ENCODE data around the gene IFI27L1. TPM values are rescaled to one million over a fixed set of nuclear protein-coding genes. Genes with fewer than 3 reads are reported as not detected.

The IFI27L1 gene
- total RNA-seq, 1 donor from 2014 or later, result 8.9 TPM

- H3K27me3 ChIP-seq (ENCODE audit: low read depth), result peaks cover 22% of the 10 kb centered on the region
- DNase-seq, result peak; percentile 86
- peaks cover 10% of the 10 kb centered on the region for H3K9me3 ChIP-seq (replicated peaks)
- intact Hi-C loops (cut with micrococcal nuclease), result loop anchor here (10.0 kb wide), 1 partner anchor 102 kb away; no protein-coding TSS in a partner anchor
- H3K36me3 ChIP-seq, result no peaks in the 10 kb centered on the region
- TF ChIP-seq CTCF (IDR thresholded peaks at IDR 0.05; ENCODE audit: borderline replicate concordance), result peak; percentile 99
- H3K27ac ChIP-seq (replicated peaks), result no peak overlapping the region
- H3K4me3 ChIP-seq, result no peak overlapping the region
- H3K4me1 ChIP-seq, result peaks cover 3% of the 10 kb centered on the region
These were observed 55.6 kb downstream of the IFI27L1 start for GRCh38 chr14:94136575-94137331.

- TF ChIP-seq CTCF (IDR thresholded peaks at IDR 0.05; ENCODE audit: borderline replicate concordance), result no peak
- peaks cover 3% of the 10 kb centered on the region for H3K4me1 ChIP-seq
- no peak overlapping the region for H3K27ac ChIP-seq (replicated peaks)
- intact Hi-C loops (cut with micrococcal nuclease), result loop anchor here (10.0 kb wide), 1 partner anchor 103 kb away; no protein-coding TSS in a partner anchor
- no peak overlapping the region for H3K4me3 ChIP-seq
- no peaks in the 10 kb centered on the region for H3K36me3 ChIP-seq
- no peak for DNase-seq
- H3K9me3 ChIP-seq (replicated peaks), result peaks cover 10% of the 10 kb centered on the region
- H3K27me3 ChIP-seq (ENCODE audit: low read depth), result peaks cover 22% of the 10 kb centered on the region
These were observed 57.1 kb downstream of the IFI27L1 start for GRCh38 chr14:94138251-94138650.

- Histone ChIP-seq H3K4me3 (no peak overlapping the region), H3K27me3 (ENCODE audit: low read depth) (peaks cover 22% of the 10 kb centered on the region), H3K9me3 (replicated peaks) (peaks cover 10% of the 10 kb centered on the region), H3K4me1 (peaks cover 3% of the 10 kb centered on the region), H3K27ac (replicated peaks) (no peak overlapping the region), H3K36me3 (no peaks in the 10 kb centered on the region)
- TF ChIP-seq CTCF (IDR thresholded peaks at IDR 0.05; ENCODE audit: borderline replicate concordance), result no peak
- DNase-seq, result no peak
- intact Hi-C loops (cut with micrococcal nuclease), result loop anchor here (10.0 kb wide), 1 partner anchor 104 kb away; no protein-coding TSS in a partner anchor
These were observed 57.9 kb downstream of the IFI27L1 start for GRCh38 chr14:94139006-94139405.

- intact Hi-C loops (cut with micrococcal nuclease), result loop anchor here (10.0 kb wide), 1 partner anchor 105 kb away; no protein-coding TSS in a partner anchor
These were observed 58.3 kb downstream of the IFI27L1 start for GRCh38 chr14:94139421-94139820.

GRCh38 chr14:94142247-94142646, 61.1 kb downstream of the IFI27L1 start:
- intact Hi-C loops (cut with micrococcal nuclease), result no loop called here
- no peak for DNase-seq
- no peak overlapping the region for H3K27ac ChIP-seq (replicated peaks)
- no peak for TF ChIP-seq CTCF (IDR thresholded peaks at IDR 0.05; ENCODE audit: borderline replicate concordance)
- H3K36me3 ChIP-seq, result no peaks in the 10 kb centered on the region
- no peaks in the 10 kb centered on the region for H3K9me3 ChIP-seq (replicated peaks)
- no peaks in the 10 kb centered on the region for H3K4me1 ChIP-seq
- H3K4me3 ChIP-seq, result no peak overlapping the region
- peaks cover 18% of the 10 kb centered on the region for H3K27me3 ChIP-seq (ENCODE audit: low read depth)

More at GRCh38 chr14:94139421-94139820, 58.3 kb downstream of the IFI27L1 start:
- Histone ChIP-seq H3K4me3 (no peak overlapping the region), H3K27ac (replicated peaks) (no peak overlapping the region), H3K4me1 (peaks cover 3% of the 10 kb centered on the region), H3K36me3 (no peaks in the 10 kb centered on the region), H3K9me3 (replicated peaks) (peaks cover 10% of the 10 kb centered on the region), H3K27me3 (ENCODE audit: low read depth) (peaks cover 22% of the 10 kb centered on the region)
- no peak for DNase-seq
- TF ChIP-seq CTCF (IDR thresholded peaks at IDR 0.05; ENCODE audit: borderline replicate concordance), result no peak
